Right ventricle myocardium inferior (tissue), 1 donor: Measurements from ENCODE around the gene ASXL2. TPM values are rescaled to one million over a fixed set of nuclear protein-coding genes. Genes with fewer than 3 reads are reported as not detected.

Experiments used
- ATAC-seq: fragments of 200-7000 bp; cut with Tn5 transposase; one replicate; pipeline ENCODE4 v1.9.1; 2020; ENCODE audit warnings: mild to moderate bottlenecking, moderate library complexity
- DNase-seq: peaks from one replicate; pipeline ENCODE4 v3.0.0; 2021; ENCODE audit errors: missing footprints
- intact Hi-C: fragments of 100-400 bp; cut with DNase I; formaldehyde crosslinking; loops from one replicate; pipeline ENCODE4 v1.11.0; 2022
- total RNA-seq: library from RNA; stranded (reverse); fragmentation: NEBNext Ultra II Directional; extraction: Animal tissue kit (Norgen Biotek cat#: 25700); gene quantifications from one replicate; pipeline ENCODE4 v1.2.1, GENCODE V29; 2021
- donor health status: DM: no; HTN: yes; CAD: no; lungs with severe emphysema.

The ASXL2 gene
- total RNA-seq, 1 donor from 2014 or later, result 21.7 TPM

GRCh38 chr2:25817630-25818029, 60.7 kb downstream of the ASXL2 start:
- no peak for DNase-seq
- intact Hi-C loops, result no loop called here
- ATAC-seq, result no peak

DNA sequence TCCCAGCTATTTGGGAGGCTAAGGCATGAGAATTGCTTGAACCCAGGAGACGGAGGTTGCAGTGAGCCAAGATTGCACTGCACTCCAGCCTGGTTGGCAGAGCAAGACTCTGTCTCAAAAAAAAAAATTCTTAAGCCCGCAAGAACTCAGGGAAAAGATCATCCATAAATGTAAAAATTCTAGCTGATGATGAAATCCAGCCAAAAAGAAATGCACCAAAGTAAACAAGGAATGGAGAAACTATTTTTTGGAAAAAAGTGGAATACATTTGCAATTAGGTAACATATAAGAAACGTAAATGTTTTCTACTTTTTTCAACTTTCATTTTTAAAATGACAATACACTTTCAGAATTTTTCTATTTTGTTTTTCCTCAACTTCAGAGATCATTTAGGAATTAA, 61.3 kb downstream of the ASXL2 start:
- intact Hi-C loops, result no loop called here
- DNase-seq (no peak), ATAC-seq (no peak)

GRCh38 chr2:25816249-25816648, 62.0 kb downstream of the ASXL2 start:
- intact Hi-C loops, result no loop called here
- no peak for DNase-seq
- no peak for ATAC-seq

GRCh38 chr2:25814681-25815080, 63.6 kb downstream of the ASXL2 start:
- DNase-seq, result no peak
- ATAC-seq, result no peak
- intact Hi-C loops, result no loop called here

DNA sequence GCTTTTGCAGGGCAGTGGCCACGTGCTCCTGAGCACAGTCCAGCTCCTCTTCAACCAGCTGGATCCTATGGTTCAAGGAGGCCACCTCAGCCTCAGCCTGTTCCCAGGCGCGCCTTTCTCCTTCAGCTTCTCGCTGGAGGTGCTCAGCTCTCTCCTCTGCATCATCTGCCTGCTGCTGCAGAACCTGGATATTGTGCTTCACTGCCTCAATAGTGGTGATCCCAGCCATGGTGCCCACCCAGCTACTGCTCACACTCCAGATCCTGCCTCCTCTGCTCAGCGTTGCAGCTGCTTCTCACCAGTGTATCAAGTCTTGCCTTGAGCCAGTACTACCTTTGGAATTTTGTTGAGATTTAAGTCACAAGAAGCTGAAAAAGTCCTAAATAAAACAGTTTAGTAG, 67.9 kb downstream of the ASXL2 start:
- DNase-seq, result peak; percentile 55
- intact Hi-C loops, result no loop called here

GRCh38 chr2:25809646-25810045, 68.6 kb downstream of the ASXL2 start:
- intact Hi-C loops, result no loop called here
- ATAC-seq, result no peak
- DNase-seq, result no peak

More for the DNA sequence above, 67.9 kb downstream of the ASXL2 start:
- ATAC-seq, result no peak

DNA sequence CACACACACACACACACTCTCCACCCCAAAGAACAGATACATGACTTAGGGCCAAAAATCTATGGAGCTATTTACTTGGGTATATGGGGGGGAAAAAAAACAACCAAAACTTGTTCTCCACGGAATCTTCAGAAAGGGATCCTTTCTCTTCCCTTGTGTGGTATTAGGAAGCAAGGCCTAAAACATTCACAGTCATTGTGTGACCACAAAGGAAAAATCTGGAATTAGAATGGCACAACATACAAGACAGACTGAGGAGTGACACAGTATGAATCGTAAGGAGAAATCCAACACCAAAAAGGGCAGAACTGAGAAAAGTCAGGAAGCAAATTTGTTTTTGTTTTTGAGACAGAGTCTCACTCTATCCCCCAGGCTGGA, 70.3 kb downstream of the ASXL2 start:
- DNase-seq, result no peak
- ATAC-seq, result no peak
- intact Hi-C loops, result no loop called here

GRCh38 chr2:25806941-25807340, 71.3 kb downstream of the ASXL2 start:
- no peak for ATAC-seq

GRCh38 chr2:25805987-25806386, 72.3 kb downstream of the ASXL2 start:
- no peak for ATAC-seq
- intact Hi-C loops, result no loop called here
- no peak for DNase-seq

More at GRCh38 chr2:25806941-25807340, 71.3 kb downstream of the ASXL2 start:
- intact Hi-C loops, result no loop called here
- no peak for DNase-seq

GRCh38 chr2:25804338-25804737, 73.9 kb downstream of the ASXL2 start:
- ATAC-seq (no peak), DNase-seq (no peak)
- intact Hi-C loops, result no loop called here

DNA sequence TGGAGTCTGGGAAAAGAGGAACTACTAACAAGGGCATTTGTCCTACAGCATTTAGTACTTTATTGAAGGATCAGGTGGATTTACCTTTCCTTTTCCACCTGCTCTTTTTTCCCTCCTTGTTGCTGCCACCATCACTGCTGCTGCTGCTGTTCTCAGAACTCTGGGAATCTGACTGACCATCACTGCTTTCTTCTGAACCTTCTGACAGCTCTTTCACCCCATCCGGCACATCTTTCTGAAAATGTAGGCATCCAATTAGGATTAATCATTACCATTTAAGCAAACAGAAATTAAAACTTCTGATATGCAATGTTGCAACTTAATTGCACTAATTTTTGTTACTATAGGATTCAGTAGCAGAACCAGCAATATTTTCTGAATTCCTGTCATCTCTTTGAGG, 79.0 kb downstream of the ASXL2 start:
- intact Hi-C loops, result no loop called here
- no peak for ATAC-seq
- no peak for DNase-seq

- ATAC-seq (no peak), DNase-seq (no peak)
- intact Hi-C loops, result no loop called here
These were observed 80.4 kb downstream of the ASXL2 start for GRCh38 chr2:25797620-25798488.

DNA sequence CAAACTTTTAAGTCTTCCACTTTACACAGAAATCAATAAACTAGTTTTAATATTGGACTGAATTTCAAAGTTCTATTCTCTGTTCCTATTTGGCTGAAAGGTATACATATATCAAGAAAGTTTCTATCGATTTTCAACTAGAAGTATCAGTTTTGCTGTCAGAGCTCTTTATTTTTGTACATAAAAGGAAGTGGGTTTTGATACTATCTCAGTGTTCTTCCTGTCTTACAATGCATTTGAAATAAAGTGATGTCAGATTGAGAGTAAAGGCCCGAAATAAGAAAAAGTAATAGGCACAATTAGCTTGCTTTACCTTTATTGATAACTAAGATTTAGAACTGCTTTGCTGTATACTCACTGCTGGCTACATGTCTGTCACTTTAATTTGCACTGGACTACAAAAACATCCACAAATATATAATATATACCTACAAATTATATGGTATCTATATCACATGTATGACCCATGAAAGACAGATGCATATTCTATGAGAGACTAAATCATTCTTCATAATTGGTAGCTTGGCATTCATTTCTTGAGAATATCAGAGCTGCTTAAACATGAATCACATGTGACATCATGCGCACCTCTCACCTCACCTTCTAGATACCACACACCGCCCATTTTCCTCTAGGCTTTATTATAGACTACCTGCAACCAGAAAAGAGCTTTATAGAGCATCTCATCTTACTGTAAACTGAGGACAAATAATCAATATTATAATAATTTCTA, 83.6 kb downstream of the ASXL2 start:
- intact Hi-C loops, result no loop called here
- DNase-seq (no peak), ATAC-seq (no peak)

DNA sequence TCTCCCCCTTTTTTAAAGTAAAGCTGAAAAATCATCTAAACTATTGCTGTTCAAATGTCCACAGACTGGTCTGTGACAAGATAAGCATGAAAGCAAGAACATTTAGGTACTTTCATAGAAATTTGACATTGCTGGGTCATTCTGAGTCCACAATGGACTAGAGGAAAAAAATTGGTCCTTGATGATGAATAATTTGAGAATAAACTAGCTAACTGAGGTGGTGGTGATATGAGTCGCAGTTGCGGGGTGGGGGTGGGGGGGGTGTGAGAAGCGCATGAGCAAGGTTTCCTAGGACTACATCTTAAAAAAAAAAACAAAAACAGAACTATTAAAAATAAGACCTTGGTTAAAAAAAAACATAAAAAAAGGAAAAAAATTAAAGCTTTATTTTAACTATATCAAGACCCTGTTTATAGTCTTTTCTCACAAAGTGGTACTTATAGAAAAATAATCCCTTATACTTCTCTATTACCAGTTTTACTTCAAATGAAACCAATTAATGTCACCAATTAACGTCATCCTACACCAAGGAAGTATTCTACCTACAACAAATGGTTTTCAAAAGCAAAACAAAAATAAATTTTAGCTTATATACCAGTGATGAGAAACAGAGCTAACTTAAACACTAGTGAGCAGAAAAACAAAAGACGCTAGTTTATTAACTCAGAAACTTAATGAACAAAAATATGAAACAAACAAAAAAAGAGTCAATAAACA, 88.1 kb downstream of the ASXL2 start:
- intact Hi-C loops, result no loop called here
- ATAC-seq (no peak), DNase-seq (no peak)

DNA sequence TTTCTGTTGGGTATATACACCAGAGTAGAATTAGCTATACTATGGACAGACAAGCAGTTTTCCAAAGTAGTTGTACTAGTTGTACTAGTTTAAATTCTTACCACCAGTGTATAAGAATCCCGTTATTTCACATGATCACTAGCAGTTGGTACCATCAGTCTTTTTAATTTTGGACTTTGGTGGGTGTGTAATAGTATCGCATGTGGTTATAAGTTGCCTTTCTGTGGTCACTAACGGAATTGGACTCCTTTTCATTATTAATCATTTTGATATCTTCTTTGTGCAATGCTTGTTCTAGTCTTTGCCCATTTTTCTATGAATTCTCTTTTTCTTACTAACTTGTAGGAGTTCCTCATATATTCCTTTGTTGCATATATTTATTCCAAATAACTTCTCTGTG, 89.8 kb downstream of the ASXL2 start:
- intact Hi-C loops, result no loop called here
- DNase-seq (no peak), ATAC-seq (no peak)

DNA sequence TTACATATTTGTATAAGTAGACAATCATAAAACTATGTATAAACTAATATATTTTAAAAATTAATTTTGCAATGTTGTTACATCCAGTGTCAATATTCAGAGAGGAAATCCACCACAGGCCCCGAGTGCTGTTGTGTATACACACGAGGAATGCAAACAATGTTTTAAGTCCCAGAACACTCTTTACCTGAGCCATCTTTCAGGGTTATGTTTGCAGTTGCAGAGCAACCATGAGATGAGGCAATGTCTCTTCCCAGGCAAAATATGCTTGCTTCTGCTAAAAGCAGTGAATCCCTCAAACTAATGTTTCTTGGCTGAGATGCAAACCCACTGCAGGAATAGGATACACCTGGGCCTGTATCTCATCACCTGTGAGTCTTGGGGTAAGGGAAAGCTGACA, 91.3 kb downstream of the ASXL2 start:
- DNase-seq (no peak), ATAC-seq (no peak)
- intact Hi-C loops, result no loop called here

- DNase-seq (no peak), ATAC-seq (no peak)
- intact Hi-C loops, result no loop called here
These were observed 93.9 kb downstream of the ASXL2 start for GRCh38 chr2:25784404-25784803.

DNA sequence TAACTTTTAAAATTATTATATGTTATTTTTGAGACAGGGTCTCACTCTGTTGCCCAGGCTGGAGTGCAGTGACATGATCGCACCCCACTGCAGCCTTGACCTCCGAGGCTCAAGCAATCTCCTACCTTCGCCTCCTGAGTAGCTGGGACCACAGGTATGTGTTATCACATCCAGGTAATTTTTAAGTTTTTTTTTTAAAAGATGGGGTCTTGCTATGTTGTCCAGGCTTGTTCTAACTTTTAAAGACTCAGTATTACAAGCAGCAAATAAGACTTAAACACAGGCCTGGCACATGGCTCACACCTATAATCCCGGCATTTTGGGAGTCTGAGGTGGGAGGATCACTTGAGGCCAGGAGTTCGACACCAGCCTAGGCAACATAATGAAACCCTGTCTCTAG, 101.2 kb downstream of the ASXL2 start:
- intact Hi-C loops, result no loop called here
- ATAC-seq (no peak), DNase-seq (no peak)

GRCh38 chr2:25772078-25772477, 106.2 kb downstream of the ASXL2 start:
- intact Hi-C loops, result no loop called here
- ATAC-seq, result no peak

GRCh38 chr2:25763575-25763974, 114.7 kb downstream of the ASXL2 start:
- intact Hi-C loops, result no loop called here
- DNase-seq (no peak), ATAC-seq (no peak)

More at GRCh38 chr2:25772078-25772477, 106.2 kb downstream of the ASXL2 start:
- no peak for DNase-seq
